Natural killer cell (primary cell): ENCODE measurements around the gene IWS1. TPM values are rescaled to one million over a fixed set of nuclear protein-coding genes. Genes with fewer than 3 reads are reported as not detected.

ENCODE experiments used
- ATAC-seq, 3 donors: fragments of 150-1000 bp in 2 of 3; fragments of 200-7000 bp in 1 of 3; cut with Tn5 transposase; 1 replicate in 1 of 3; 2 replicates in 2 of 3; pipeline ENCODE4 v1.10.0; 2021; ENCODE audit warnings: mild to moderate bottlenecking in 2 of 3, moderate library complexity in 2 of 3
- DNase-seq, 2 donors: peaks; one replicate each; pipeline versions ENCODE4 v3.0.0 to v3.0.0-alpha.2; 2013 to 2021; ENCODE audit warnings: mixed read lengths in 1 of 2
- H3K27ac ChIP-seq: one replicate; pipeline ENCODE4 v1.5.1; 2013; ENCODE audit warnings: mild to moderate bottlenecking, low read length
- H3K27me3 ChIP-seq: one replicate; pipeline ENCODE4 v1.6.1; 2013; ENCODE audit warnings: low read length; ENCODE audit not compliant: control insufficient read depth, insufficient read depth
- H3K36me3 ChIP-seq: one replicate; pipeline ENCODE4 v1.6.1; 2013; ENCODE audit warnings: low read length; ENCODE audit not compliant: control insufficient read depth, insufficient read depth
- H3K4me1 ChIP-seq: one replicate; pipeline ENCODE4 v1.6.1; 2013; ENCODE audit warnings: low read length; ENCODE audit not compliant: control insufficient read depth, insufficient read depth
- H3K4me3 ChIP-seq: one replicate; pipeline ENCODE4 v1.5.1; 2013; ENCODE audit warnings: low read length
- H3K9me3 ChIP-seq: one replicate; pipeline ENCODE4 v1.6.1; 2013; ENCODE audit warnings: low read length; ENCODE audit not compliant: control insufficient read depth, insufficient read depth
- H3K27ac Mint-ChIP-seq, 2 donors: one replicate each; pipeline ENCODE4 v1.8.0; 2022; ENCODE audit warnings: mild to moderate bottlenecking in 2 of 2, mixed read lengths in 2 of 2, moderate library complexity in 1 of 2
- H3K27me3 Mint-ChIP-seq, 2 donors: one replicate each; pipeline ENCODE4 v1.8.0; 2022; ENCODE audit warnings: low read depth in 2 of 2, mixed read lengths in 2 of 2
- H3K36me3 Mint-ChIP-seq: one replicate; pipeline ENCODE4 v1.8.0; 2022; ENCODE audit warnings: mixed read lengths
- H3K4me1 Mint-ChIP-seq, 2 donors: one replicate each; pipeline ENCODE4 v1.8.0; 2022; ENCODE audit warnings: mixed read lengths in 2 of 2
- H3K4me3 Mint-ChIP-seq: one replicate; pipeline ENCODE4 v1.8.0; 2022; ENCODE audit warnings: mild to moderate bottlenecking, moderate library complexity, mixed read lengths
- H3K9me3 Mint-ChIP-seq, 2 donors: one replicate each; pipeline ENCODE4 v1.8.0; 2022; ENCODE audit warnings: mixed read lengths in 2 of 2
- WGBS: methylation state at CpG from one replicate; pipeline ENCODE4 v1.1.7; 2013; ENCODE audit warnings: missing lambda C conversion rate; ENCODE audit not compliant: insufficient coverage; 5-methylcytosine and 5-hydroxymethylcytosine counted together
- intact Hi-C: fragments of 100-400 bp; cut with micrococcal nuclease; formaldehyde crosslinking; loops from one replicate; pipeline ENCODE4 v1.14.2; 2022
- total RNA-seq, 4 donors: library from RNA; stranded (reverse); fragments of 120-200 nt in 1 of 4; gene quantifications; one replicate each; pipeline versions ENCODE4 v1.2.3 to v1.2.4, GENCODE V29; 2013 to 2022
- TF ChIP-seq, protein P1 (sequence below): fragments of 200-600 bp; IDR thresholded peaks from one replicate; pipeline ENCODE4 v1.8.0; 2022; ENCODE audit warnings: antibody characterized with exemption

Gene IWS1
- total RNA-seq, 3 donors from 2014 or later (not counting 1 experiment from before 2014, with no cell fraction given), result 21.7 to 27.1 (median 23.9) TPM

DNA sequence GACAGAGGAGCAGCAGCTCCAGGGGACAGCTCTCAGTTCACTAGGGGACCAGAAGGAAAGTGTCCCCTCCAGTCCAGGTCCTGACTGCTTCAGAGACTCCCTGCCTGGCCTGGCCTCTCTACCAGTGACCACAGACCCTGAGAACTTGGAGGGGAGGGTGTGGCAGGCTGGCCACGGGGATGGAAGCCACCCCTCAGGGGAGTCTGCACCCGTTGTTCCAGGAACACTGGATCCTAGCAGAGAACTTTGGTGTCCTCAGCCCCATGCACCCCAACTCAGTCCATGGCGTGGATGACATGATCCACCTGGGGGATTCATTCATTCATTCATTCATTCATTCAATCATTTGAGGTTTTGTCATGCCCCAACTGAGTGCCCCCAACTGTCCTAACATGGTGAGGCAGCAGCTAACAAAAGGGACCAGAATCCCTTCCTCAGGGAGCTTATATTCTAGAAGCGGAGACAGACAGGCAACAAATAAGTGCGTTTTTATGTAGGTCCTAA is 41.1 kb upstream of the IWS1 start:
- H3K27ac Mint-ChIP-seq, result no peak overlapping the region
- peaks cover 0 to under 1% of the 10 kb centered on the region in 2 donors for H3K27me3 Mint-ChIP-seq
- intact Hi-C loops, result no loop called here
- 88% methylated on average over 5 of the region's 5 CpGs for WGBS
- H3K9me3 Mint-ChIP-seq, result no peaks in the 10 kb centered on the region
- H3K4me1 Mint-ChIP-seq, result peaks cover 9% of the 10 kb centered on the region in 2 donors
- no peaks in the 10 kb centered on the region for H3K36me3 Mint-ChIP-seq
- no peak for ATAC-seq
- peak in 1 of 2 donors; percentile 3 for DNase-seq
- no peak overlapping the region for H3K27ac ChIP-seq
- no peaks in the 10 kb centered on the region for H3K9me3 ChIP-seq
- peaks cover 12% of the 10 kb centered on the region for H3K4me1 ChIP-seq
- TF ChIP-seq, protein P1, sequence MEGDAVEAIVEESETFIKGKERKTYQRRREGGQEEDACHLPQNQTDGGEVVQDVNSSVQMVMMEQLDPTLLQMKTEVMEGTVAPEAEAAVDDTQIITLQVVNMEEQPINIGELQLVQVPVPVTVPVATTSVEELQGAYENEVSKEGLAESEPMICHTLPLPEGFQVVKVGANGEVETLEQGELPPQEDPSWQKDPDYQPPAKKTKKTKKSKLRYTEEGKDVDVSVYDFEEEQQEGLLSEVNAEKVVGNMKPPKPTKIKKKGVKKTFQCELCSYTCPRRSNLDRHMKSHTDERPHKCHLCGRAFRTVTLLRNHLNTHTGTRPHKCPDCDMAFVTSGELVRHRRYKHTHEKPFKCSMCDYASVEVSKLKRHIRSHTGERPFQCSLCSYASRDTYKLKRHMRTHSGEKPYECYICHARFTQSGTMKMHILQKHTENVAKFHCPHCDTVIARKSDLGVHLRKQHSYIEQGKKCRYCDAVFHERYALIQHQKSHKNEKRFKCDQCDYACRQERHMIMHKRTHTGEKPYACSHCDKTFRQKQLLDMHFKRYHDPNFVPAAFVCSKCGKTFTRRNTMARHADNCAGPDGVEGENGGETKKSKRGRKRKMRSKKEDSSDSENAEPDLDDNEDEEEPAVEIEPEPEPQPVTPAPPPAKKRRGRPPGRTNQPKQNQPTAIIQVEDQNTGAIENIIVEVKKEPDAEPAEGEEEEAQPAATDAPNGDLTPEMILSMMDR, result no peak
- no peaks in the 10 kb centered on the region for H3K27me3 ChIP-seq
- H3K4me3 ChIP-seq, result no peak overlapping the region
- no peak overlapping the region for H3K4me3 Mint-ChIP-seq
- no peaks in the 10 kb centered on the region for H3K36me3 ChIP-seq

DNA sequence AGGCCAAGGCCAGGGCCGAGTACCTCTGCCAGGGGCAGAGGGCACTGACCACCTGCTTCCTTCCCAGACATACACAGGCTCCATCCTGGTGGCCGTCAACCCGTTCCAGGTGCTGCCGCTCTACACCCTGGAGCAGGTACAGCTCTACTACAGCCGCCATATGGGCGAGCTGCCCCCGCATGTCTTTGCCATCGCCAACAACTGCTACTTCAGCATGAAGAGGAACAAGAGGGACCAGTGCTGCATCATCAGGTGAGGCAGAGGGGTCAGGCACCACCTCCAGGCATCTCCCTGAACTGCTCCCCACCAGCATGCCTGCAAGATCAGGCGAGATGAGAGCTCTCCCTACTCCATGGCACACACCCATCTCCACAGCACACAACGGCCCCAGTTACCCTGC is 40.3 kb upstream of the IWS1 start:
- H3K9me3 Mint-ChIP-seq, result no peaks in the 10 kb centered on the region
- WGBS, result 87% methylated on average over 10 of the region's 10 CpGs
- intact Hi-C loops, result no loop called here
- no peaks in the 10 kb centered on the region for H3K27me3 Mint-ChIP-seq
- Histone ChIP-seq H3K4me3 (no peak overlapping the region), H3K27ac (no peak overlapping the region), H3K27me3 (no peaks in the 10 kb centered on the region), H3K4me1 (peaks cover 12% of the 10 kb centered on the region), H3K36me3 (no peaks in the 10 kb centered on the region), H3K9me3 (no peaks in the 10 kb centered on the region)
- no peak overlapping the region for H3K27ac Mint-ChIP-seq
- H3K36me3 Mint-ChIP-seq, result no peaks in the 10 kb centered on the region
- DNase-seq, result peak in 1 of 2 donors; percentile 13
- TF ChIP-seq, protein P1, result no peak
- no peak overlapping the region for H3K4me3 Mint-ChIP-seq
- peaks cover 9% of the 10 kb centered on the region in 2 donors for H3K4me1 Mint-ChIP-seq
- ATAC-seq, result peak in 1 of 3 donors; percentile 7

DNA sequence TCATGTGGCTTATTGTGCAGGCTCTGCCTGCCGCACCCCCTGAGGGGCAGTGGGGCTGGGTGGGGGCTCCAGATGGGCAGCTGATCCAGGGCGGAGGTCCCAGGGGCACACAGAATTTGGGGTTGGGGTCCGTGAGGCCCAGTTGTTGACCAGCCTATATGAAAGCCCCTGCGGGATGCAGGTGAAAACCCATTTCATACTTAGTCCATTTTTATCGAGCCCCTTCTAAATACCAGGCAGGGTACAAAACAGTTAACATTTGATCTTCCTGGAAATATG is 39.8 kb upstream of the IWS1 start:
- 93% methylated on average over 5 of the region's 5 CpGs for WGBS
- ATAC-seq, result no peak

More for the DNA sequence above, 39.8 kb upstream of the IWS1 start:
- Mint-ChIP-seq H3K27me3 (no peaks in the 10 kb centered on the region), H3K9me3 (no peaks in the 10 kb centered on the region), H3K4me3 (no peak overlapping the region), H3K27ac (no peak overlapping the region), H3K4me1 (peaks cover 9% of the 10 kb centered on the region in 2 donors), H3K36me3 (no peaks in the 10 kb centered on the region)
- intact Hi-C loops, result no loop called here
- Histone ChIP-seq H3K9me3 (no peaks in the 10 kb centered on the region), H3K4me1 (peaks cover 12% of the 10 kb centered on the region), H3K4me3 (no peak overlapping the region), H3K27me3 (no peaks in the 10 kb centered on the region), H3K27ac (no peak overlapping the region), H3K36me3 (no peaks in the 10 kb centered on the region)
- TF ChIP-seq, protein P1, result no peak
- no peak for DNase-seq
